ENCODE data around the gene RNF169. TPM values are rescaled to one million over a fixed set of nuclear protein-coding genes. Genes with fewer than 3 reads are reported as not detected.

The RNF169 gene
- total RNA-seq, 1 donor from 2014 or later = 15.5 TPM

GRCh38 chr11:74863410-74863809 is 114.8 kb downstream of the RNF169 start:
- H3K27ac Mint-ChIP-seq (ENCODE audit: unreplicated experiment) = no peak overlapping the region
- H3K4me1 Mint-ChIP-seq (ENCODE audit: unreplicated experiment) = no peaks in the 10 kb centered on the region
- peaks cover 75% of the 10 kb centered on the region for H3K36me3 Mint-ChIP-seq (ENCODE audit: unreplicated experiment)
- peaks cover 25% of the 10 kb centered on the region for H3K9me3 Mint-ChIP-seq (ENCODE audit: unreplicated experiment)
- TF ChIP-seq CTCF (IDR thresholded peaks at IDR 0.05) = no peak
- no peaks in the 10 kb centered on the region for H3K27me3 Mint-ChIP-seq (ENCODE audit: unreplicated experiment)
- no peak for DNase-seq (ENCODE audit: extremely low spot score, unreplicated experiment)
- H3K4me3 Mint-ChIP-seq (ENCODE audit: unreplicated experiment) = no peak overlapping the region

DNA sequence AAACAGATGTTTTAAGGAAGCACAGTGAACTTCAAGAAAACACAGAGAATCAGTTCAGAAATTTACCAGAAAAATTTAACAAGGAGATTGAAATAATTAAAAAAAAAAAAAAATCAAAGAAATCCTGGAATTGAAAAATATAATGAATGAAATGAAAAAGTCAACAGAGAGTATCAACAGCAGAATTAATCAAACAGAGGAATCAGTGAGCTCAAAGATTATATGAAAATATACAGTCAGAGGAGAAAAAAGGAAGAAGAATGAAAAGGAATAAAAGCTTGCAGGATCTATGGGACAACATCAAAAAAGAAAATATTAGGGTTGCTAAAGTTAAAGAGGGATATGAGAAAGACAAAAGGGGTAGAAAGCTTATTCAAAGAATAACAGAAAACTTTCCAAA is 117.9 kb downstream of the RNF169 start:
- no peak overlapping the region for H3K4me3 Mint-ChIP-seq (ENCODE audit: unreplicated experiment)
- H3K9me3 Mint-ChIP-seq (ENCODE audit: unreplicated experiment) = peaks cover 50% of the 10 kb centered on the region
- no peaks in the 10 kb centered on the region for H3K4me1 Mint-ChIP-seq (ENCODE audit: unreplicated experiment)
- H3K27me3 Mint-ChIP-seq (ENCODE audit: unreplicated experiment) = no peaks in the 10 kb centered on the region
- DNase-seq (ENCODE audit: extremely low spot score, unreplicated experiment) = no peak
- TF ChIP-seq CTCF (IDR thresholded peaks at IDR 0.05) = no peak
- no peak overlapping the region for H3K27ac Mint-ChIP-seq (ENCODE audit: unreplicated experiment)
- H3K36me3 Mint-ChIP-seq (ENCODE audit: unreplicated experiment) = peaks cover 86% of the 10 kb centered on the region

GRCh38 chr11:74870485-74870884 is 121.8 kb downstream of the RNF169 start:
- Mint-ChIP-seq H3K27ac (ENCODE audit: unreplicated experiment) (no peak overlapping the region), H3K36me3 (ENCODE audit: unreplicated experiment) (peaks cover 79% of the 10 kb centered on the region), H3K9me3 (ENCODE audit: unreplicated experiment) (peaks cover 64% of the 10 kb centered on the region), H3K4me1 (ENCODE audit: unreplicated experiment) (no peaks in the 10 kb centered on the region), H3K4me3 (ENCODE audit: unreplicated experiment) (no peak overlapping the region), H3K27me3 (ENCODE audit: unreplicated experiment) (no peaks in the 10 kb centered on the region)
- no peak for TF ChIP-seq CTCF (IDR thresholded peaks at IDR 0.05)
- no peak for DNase-seq (ENCODE audit: extremely low spot score, unreplicated experiment)

GRCh38 chr11:74871037-74871436 is 122.4 kb downstream of the RNF169 start:
- peaks cover 78% of the 10 kb centered on the region for H3K36me3 Mint-ChIP-seq (ENCODE audit: unreplicated experiment)
- no peak for DNase-seq (ENCODE audit: extremely low spot score, unreplicated experiment)
- H3K27ac Mint-ChIP-seq (ENCODE audit: unreplicated experiment) = no peak overlapping the region
- H3K9me3 Mint-ChIP-seq (ENCODE audit: unreplicated experiment) = peaks cover 65% of the 10 kb centered on the region
- no peak overlapping the region for H3K4me3 Mint-ChIP-seq (ENCODE audit: unreplicated experiment)
- H3K4me1 Mint-ChIP-seq (ENCODE audit: unreplicated experiment) = no peaks in the 10 kb centered on the region
- no peaks in the 10 kb centered on the region for H3K27me3 Mint-ChIP-seq (ENCODE audit: unreplicated experiment)
- TF ChIP-seq CTCF (IDR thresholded peaks at IDR 0.05) = no peak

- TF ChIP-seq CTCF (IDR thresholded peaks at IDR 0.05) = peak; percentile 53
- Mint-ChIP-seq H3K4me1 (ENCODE audit: unreplicated experiment) (no peaks in the 10 kb centered on the region), H3K27ac (ENCODE audit: unreplicated experiment) (no peak overlapping the region), H3K4me3 (ENCODE audit: unreplicated experiment) (no peak overlapping the region), H3K27me3 (ENCODE audit: unreplicated experiment) (no peaks in the 10 kb centered on the region), H3K9me3 (ENCODE audit: unreplicated experiment) (peaks cover 26% of the 10 kb centered on the region), H3K36me3 (ENCODE audit: unreplicated experiment) (peaks cover 38% of the 10 kb centered on the region)
- no peak for DNase-seq (ENCODE audit: extremely low spot score, unreplicated experiment)
Measured at GRCh38 chr11:74877132-74877531, 128.5 kb downstream of the RNF169 start.

Small RNAs within 50 kb of the gene (microRNA-seq; reads per million reads assigned to microRNA genes)
- not detected for gene MIR4696 (ENCODE audit: unreplicated experiment)

Other genes with a start within 250 kb of the RNF169 start
- 12.8 and 16.2 TPM in 2 replicates for gene POLD3, start 156.3 kb upstream of the RNF169 start, total RNA-seq
- not detected in 2 replicates for gene CHRDL2, start 17.4 kb upstream of the RNF169 start, total RNA-seq
- 12.1 and 16.1 TPM in 2 replicates for gene XRRA1, start 200.2 kb downstream of the RNF169 start, total RNA-seq
- 153 and 155 TPM in 2 replicates for gene SPCS2, start 200.4 kb downstream of the RNF169 start, total RNA-seq
- 9.4 and 10.1 TPM in 2 replicates for gene NEU3, start 240.1 kb downstream of the RNF169 start, total RNA-seq

Measured in osteocyte (in vitro differentiated cells).